Naive thymus-derived CD8-positive, alpha-beta T cell (primary cell): ENCODE results near the gene SVEP1. TPM values are rescaled to one million over a fixed set of nuclear protein-coding genes. Genes with fewer than 3 reads are reported as not detected.

Source experiments
- ATAC-seq, 2 donors: fragments of 150-1000 bp; cut with Tn5 transposase in 1 of 2; sonication (Bioruptor Pico), chemical (Tn5 transposase) in 1 of 2; 1 replicate in 1 of 2; 2 replicates in 1 of 2; pipeline ENCODE4 v1.10.0; 2021; ENCODE audit warnings: mild to moderate bottlenecking in 2 of 2, moderate library complexity in 2 of 2
- POLR2A ChIA-PET: fragments of 350-600 bp; sonication (Branson Sonifier 250); formaldehyde crosslinking; loops from one replicate; lab custom pipeline; 2021; ENCODE audit warnings: antibody characterized with exemption; lab: Charles Lee
- DNase-seq, 10 donors: peaks; one replicate each; pipeline versions ENCODE4 v3.0.0 to v3.0.0-alpha.2; 2020 to 2022
- H3K27ac Mint-ChIP-seq, 10 donors: one replicate each; pipeline ENCODE4 v1.8.0; 2020 to 2022; ENCODE audit warnings: mild to moderate bottlenecking in 10 of 10, mixed read lengths in 10 of 10, moderate library complexity in 4 of 10, inconsistent platforms in 1 of 10
- H3K27me3 Mint-ChIP-seq, 5 donors: one replicate each; pipeline ENCODE4 v1.8.0; 2021 to 2022; ENCODE audit warnings: mixed read lengths in 5 of 5
- H3K36me3 Mint-ChIP-seq, 3 donors: one replicate each; pipeline ENCODE4 v1.8.0; 2020 to 2022; ENCODE audit warnings: mixed read lengths in 3 of 3, mild to moderate bottlenecking in 2 of 3, inconsistent platforms in 1 of 3
- H3K4me1 Mint-ChIP-seq, 4 donors: one replicate each; pipeline ENCODE4 v1.8.0; 2021 to 2022; ENCODE audit warnings: mixed read lengths in 4 of 4
- H3K4me3 Mint-ChIP-seq, 10 donors: one replicate each; pipeline ENCODE4 v1.8.0; 2020 to 2022; ENCODE audit warnings: mild to moderate bottlenecking in 10 of 10, mixed read lengths in 10 of 10, moderate library complexity in 6 of 10, inconsistent platforms in 1 of 10
- H3K9me3 Mint-ChIP-seq, 9 donors: one replicate each; pipeline ENCODE4 v1.8.0; 2020 to 2022; ENCODE audit warnings: mixed read lengths in 9 of 9, mild to moderate bottlenecking in 3 of 9, inconsistent platforms in 1 of 9, moderate library complexity in 1 of 9
- polyA plus RNA-seq, 3 donors: library from polyadenylated mRNA; unstranded; fragments of 300-500 nt; fragmentation: Illumina TruSeq; gene quantifications; one replicate each; pipeline ENCODE4 v1.2.3, GENCODE V29; 2021
- total RNA-seq, 8 experiments: library from RNA in 2 of 8; stranded (reverse) in 2 of 8; gene quantifications; one replicate each; pipeline ENCODE4 v1.2.3 and lab custom pipeline; 2021 to 2026

The SVEP1 gene
- total and polyA plus RNA-seq, 5 experiments from 2014 or later: not detected

DNA sequence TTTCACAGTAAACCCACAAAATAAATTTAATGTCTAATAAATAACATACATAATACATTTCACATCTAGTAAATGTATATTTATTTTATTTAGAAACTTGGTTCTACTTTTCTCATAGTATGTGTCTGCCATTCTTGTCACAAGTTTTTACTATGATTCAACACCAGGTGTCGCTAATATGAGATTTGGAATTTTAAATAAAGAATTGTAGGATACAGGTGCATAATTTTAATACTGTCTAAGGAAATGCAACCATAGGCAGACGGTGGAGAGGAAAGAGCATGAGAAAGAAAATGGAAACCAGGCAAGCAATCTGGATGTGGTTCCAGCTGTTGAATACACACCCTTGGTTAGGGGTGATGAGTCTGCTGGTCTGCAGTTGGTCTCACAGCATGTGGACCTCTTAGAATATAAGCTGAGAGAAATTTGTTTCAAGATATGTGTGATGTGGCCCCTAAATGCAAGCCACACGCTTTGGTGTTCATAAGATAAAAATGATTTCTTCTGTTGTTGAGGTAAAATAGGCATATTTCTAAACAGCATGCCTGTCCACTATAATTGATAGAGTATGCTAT, 127.2 kb downstream of the SVEP1 start:
- H3K9me3 Mint-ChIP-seq: peaks cover 0 to 2% (median 0%) of the 10 kb centered on the region in 9 donors
- H3K27ac Mint-ChIP-seq: no peak overlapping the region
- H3K4me3 Mint-ChIP-seq: no peak overlapping the region
- H3K4me1 Mint-ChIP-seq: no peaks in the 10 kb centered on the region
- POLR2A ChIA-PET: no interaction called here
- peaks cover 0 to 3% (median 1%) of the 10 kb centered on the region in 5 donors for H3K27me3 Mint-ChIP-seq
- DNase-seq (no peak), ATAC-seq (no peak)
- H3K36me3 Mint-ChIP-seq: no peaks in the 10 kb centered on the region

DNA sequence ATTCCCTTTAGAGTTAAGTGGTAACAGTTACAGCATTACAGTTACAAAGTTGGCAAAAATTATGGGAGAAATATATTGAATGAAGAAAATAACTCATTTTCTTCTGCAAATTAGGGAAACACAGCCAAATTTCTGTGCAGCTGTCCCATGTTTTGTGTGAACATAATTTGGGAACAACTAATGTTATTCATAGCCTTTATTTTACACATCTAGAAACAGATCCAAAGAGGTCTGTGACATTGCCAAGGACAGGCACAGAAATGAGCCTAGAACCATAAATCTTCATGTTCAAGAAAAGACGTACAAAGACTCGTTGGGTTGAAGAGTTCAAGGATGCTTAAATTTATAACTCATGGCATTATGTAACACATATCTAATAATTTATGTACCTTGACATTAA, 127.8 kb downstream of the SVEP1 start:
- ATAC-seq (no peak), DNase-seq (no peak)
- H3K4me3 Mint-ChIP-seq: no peak overlapping the region
- no peaks in the 10 kb centered on the region for H3K4me1 Mint-ChIP-seq
- H3K9me3 Mint-ChIP-seq: peaks cover 0 to 2% (median 0%) of the 10 kb centered on the region in 9 donors
- H3K27ac Mint-ChIP-seq: no peak overlapping the region
- POLR2A ChIA-PET: no interaction called here
- H3K36me3 Mint-ChIP-seq: no peaks in the 10 kb centered on the region
- peaks cover 0 to 3% (median 1%) of the 10 kb centered on the region in 5 donors for H3K27me3 Mint-ChIP-seq

DNA sequence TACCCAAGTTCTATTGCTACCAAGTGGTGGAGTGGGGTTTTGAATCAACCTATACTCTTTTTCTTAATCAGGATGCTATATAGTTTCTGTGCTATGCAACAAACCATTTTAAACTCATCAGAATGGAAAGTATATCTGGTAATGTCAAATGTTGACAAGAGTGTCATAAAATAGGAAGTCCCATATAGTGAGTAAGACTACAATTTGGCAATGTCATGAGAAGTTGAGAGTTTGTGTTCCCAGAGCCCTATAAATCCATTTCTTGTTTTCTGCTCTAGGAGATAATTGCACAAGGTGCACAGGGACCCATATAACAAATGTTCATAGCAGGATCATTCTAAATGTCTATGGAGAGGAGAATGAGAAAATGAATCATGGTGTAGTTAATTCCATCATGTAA, 132.1 kb downstream of the SVEP1 start:
- DNase-seq (no peak), ATAC-seq (no peak)
- peaks cover 0 to 17% (median 3%) of the 10 kb centered on the region in 9 donors for H3K9me3 Mint-ChIP-seq

DNA sequence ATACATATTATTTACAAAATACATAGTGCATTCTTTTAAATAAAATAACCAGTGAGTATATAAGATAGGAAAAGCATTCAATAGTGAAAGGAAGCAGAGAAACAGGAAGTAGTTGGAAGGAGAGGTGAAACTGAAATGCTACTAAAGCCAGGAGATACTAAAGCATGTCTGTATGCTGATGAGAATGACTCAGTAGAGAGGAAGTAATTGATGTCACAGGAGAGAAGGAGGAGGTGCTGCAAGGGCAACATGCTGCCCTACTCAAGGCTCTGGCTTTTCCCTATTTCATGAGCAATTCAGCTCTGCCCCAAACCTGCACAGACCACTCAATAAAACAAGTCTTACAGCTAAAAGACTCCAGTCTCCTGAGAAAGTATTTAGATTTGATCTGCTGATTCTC, 133.4 kb downstream of the SVEP1 start:
- Mint-ChIP-seq H3K4me3 (no peak overlapping the region), H3K36me3 (no peaks in the 10 kb centered on the region), H3K9me3 (peaks cover 0 to 17% (median 3%) of the 10 kb centered on the region in 9 donors), H3K27ac (no peak overlapping the region), H3K4me1 (no peaks in the 10 kb centered on the region), H3K27me3 (peaks cover 0 to 4% (median 0%) of the 10 kb centered on the region in 5 donors)
- POLR2A ChIA-PET: no interaction called here
- DNase-seq (no peak), ATAC-seq (no peak)

More for the DNA sequence above, 132.1 kb downstream of the SVEP1 start:
- Mint-ChIP-seq H3K36me3 (no peaks in the 10 kb centered on the region), H3K27me3 (peaks cover 0 to 3% (median 1%) of the 10 kb centered on the region in 5 donors), H3K4me3 (no peak overlapping the region), H3K4me1 (no peaks in the 10 kb centered on the region), H3K27ac (no peak overlapping the region)
- POLR2A ChIA-PET: no interaction called here

DNA sequence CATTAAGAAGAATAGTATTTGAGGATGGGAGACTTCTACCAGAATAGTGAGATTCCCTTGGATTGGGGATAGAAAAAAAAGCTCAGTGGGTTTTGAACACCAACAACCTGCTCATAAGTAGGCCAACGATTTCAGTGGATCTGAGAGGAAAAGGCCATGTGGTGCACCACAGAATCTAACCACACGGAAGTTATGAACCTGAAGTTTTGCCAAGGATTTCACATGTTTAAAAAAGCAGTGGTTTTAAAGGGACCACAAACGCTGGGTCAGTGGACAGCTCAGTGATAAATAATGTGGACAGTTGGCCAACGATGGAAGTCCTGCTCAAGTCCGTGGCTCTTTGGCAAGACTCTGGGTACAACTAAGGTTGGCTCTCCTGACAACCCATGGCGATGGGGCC, 134.6 kb downstream of the SVEP1 start:
- Mint-ChIP-seq H3K4me1 (no peaks in the 10 kb centered on the region), H3K36me3 (no peaks in the 10 kb centered on the region), H3K27me3 (peaks cover 0 to 3% (median 1%) of the 10 kb centered on the region in 5 donors), H3K9me3 (peaks cover 0 to 17% (median 3%) of the 10 kb centered on the region in 9 donors), H3K27ac (no peak overlapping the region), H3K4me3 (no peak overlapping the region)
- ATAC-seq (no peak), DNase-seq (no peak)
- POLR2A ChIA-PET: no interaction called here

DNA sequence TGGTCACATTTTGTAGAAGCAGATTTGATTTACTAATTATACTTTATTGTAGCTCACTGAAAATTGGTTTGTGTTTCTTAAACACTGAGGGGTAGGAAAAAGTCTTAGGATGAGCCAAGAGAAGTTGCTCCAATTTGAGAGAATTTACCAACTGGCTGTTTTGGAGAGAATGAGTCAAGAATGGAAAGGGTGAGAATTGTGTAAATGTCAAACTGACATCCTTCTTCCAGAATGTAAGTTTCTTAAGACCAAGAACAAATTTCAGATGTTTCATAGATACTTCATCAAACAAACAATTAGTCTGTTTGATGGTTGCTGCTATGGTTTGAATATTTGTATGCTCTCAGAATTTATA, 135.7 kb downstream of the SVEP1 start:
- H3K27me3 Mint-ChIP-seq: peaks cover 0 to 3% (median 1%) of the 10 kb centered on the region in 5 donors
- no peaks in the 10 kb centered on the region for H3K36me3 Mint-ChIP-seq
- DNase-seq (no peak), ATAC-seq (no peak)
- H3K4me3 Mint-ChIP-seq: no peak overlapping the region
- H3K4me1 Mint-ChIP-seq: no peaks in the 10 kb centered on the region
- peaks cover 0 to 17% (median 3%) of the 10 kb centered on the region in 9 donors for H3K9me3 Mint-ChIP-seq
- POLR2A ChIA-PET: no interaction called here
- H3K27ac Mint-ChIP-seq: no peak overlapping the region

DNA sequence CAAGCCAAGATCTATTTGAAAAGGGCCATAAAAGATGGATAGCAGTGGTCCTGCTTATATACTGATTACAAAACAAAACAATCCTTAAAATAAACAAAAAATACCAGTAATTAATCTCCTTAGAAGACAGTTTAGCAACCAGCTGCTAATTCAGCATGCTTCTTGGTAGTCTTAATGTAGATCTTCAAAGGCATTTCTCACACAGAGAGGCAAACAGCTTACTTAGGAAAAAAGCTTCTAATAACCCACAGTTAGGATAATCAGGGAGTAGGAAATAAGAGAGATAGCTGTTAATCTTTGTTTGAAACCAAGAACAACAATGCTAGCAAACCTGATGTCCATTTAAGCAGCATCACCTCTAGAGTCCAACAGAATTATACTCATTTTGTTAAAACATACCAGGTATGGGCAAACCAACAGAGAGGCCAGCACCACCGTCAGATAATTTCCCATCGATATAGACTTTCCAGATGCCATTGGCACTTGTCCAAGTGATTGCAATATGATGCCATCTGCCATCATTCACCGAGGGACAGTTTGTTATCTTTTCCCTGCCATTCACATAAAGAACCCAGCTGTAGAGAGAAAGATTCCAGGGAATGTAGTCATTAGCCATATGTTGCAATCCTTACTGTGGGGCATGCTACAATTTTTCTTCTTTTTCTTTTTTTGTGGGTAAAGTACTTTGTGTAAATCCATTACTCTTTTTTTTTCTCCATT, 136.2 kb downstream of the SVEP1 start:
- no peaks in the 10 kb centered on the region for H3K36me3 Mint-ChIP-seq
- POLR2A ChIA-PET: no interaction called here
- ATAC-seq: no peak

DNA sequence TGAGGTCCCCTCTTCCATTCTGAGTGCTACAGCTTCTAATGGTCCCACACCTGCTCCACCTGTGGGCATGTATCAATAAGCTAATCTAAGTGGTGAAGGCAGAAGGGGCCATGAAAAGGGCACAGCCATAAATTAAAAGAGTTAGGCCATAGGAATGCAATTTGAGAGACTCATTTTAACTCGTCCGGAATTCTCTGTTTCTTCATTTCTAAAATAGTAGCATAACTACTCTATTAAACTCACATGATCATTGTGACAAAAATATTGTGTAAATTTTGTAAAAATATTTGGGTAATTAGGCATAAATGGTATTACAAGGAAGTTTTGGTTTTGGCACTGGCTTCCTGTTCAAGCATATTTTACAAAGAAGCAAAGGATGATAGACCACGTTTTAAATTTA, 138.7 kb downstream of the SVEP1 start:
- H3K27me3 Mint-ChIP-seq: peaks cover 0 to 3% (median 1%) of the 10 kb centered on the region in 5 donors
- POLR2A ChIA-PET: no interaction called here
- no peaks in the 10 kb centered on the region for H3K36me3 Mint-ChIP-seq
- no peaks in the 10 kb centered on the region for H3K4me1 Mint-ChIP-seq
- DNase-seq (no peak), ATAC-seq (no peak)
- H3K27ac Mint-ChIP-seq: no peak overlapping the region
- peaks cover 0 to 16% (median 0%) of the 10 kb centered on the region in 9 donors for H3K9me3 Mint-ChIP-seq
- no peak overlapping the region for H3K4me3 Mint-ChIP-seq

More for the DNA sequence above, 136.2 kb downstream of the SVEP1 start:
- Mint-ChIP-seq H3K9me3 (peaks cover 0 to 17% (median 3%) of the 10 kb centered on the region in 9 donors), H3K4me3 (no peak overlapping the region), H3K27ac (no peak overlapping the region), H3K4me1 (no peaks in the 10 kb centered on the region), H3K27me3 (peaks cover 0 to 3% (median 1%) of the 10 kb centered on the region in 5 donors)
- no peak for DNase-seq

DNA sequence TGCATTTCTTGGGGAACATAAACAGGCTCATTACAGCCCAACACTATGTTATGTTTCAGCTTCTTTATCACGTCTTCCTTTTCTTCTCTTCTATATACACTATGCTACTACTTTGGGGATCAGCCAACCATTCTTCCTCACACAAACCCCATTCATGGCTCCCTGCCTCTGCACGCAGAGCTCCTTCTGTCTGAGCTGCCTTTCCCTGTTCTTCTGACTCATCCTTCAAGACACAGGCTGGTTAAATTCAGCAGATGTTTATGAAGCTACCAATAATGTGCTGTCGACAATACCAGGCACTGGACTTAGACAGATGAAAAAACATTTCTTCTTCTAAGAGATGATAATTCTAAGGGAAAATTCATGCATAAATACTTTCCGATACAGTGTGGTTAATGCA, 139.4 kb downstream of the SVEP1 start:
- Mint-ChIP-seq H3K4me1 (no peaks in the 10 kb centered on the region), H3K9me3 (peaks cover 0 to 11% (median 0%) of the 10 kb centered on the region in 9 donors), H3K4me3 (no peak overlapping the region), H3K36me3 (no peaks in the 10 kb centered on the region), H3K27ac (no peak overlapping the region), H3K27me3 (peaks cover 0 to 3% (median 1%) of the 10 kb centered on the region in 5 donors)
- POLR2A ChIA-PET: no interaction called here
- no peak for ATAC-seq
- no peak for DNase-seq

DNA sequence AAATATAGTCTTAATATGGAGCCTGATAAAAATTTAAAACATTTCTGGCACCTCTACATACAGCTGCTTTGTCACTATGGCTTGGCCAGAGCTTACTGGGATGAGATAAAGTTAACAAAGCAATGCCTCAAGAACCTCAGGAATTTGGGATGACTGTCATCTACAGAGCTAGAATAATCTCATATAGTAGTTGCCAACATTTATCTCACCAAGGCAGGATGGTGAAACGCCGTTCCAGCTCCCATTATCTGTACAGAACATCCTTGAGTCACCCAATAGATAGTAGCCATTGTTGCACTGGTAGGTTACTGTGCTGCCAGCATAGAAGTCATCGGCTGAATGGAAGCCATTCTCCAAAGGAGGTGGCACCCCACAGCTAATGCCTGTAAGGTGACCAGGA, 147.3 kb downstream of the SVEP1 start:
- POLR2A ChIA-PET: no interaction called here
- no peak overlapping the region for H3K4me3 Mint-ChIP-seq
- no peak overlapping the region for H3K27ac Mint-ChIP-seq
- H3K27me3 Mint-ChIP-seq: no peaks in the 10 kb centered on the region
- DNase-seq (no peak), ATAC-seq (no peak)
- H3K36me3 Mint-ChIP-seq: no peaks in the 10 kb centered on the region
- H3K4me1 Mint-ChIP-seq: no peaks in the 10 kb centered on the region
- H3K9me3 Mint-ChIP-seq: peaks cover 0 to 6% (median 0%) of the 10 kb centered on the region in 9 donors

DNA sequence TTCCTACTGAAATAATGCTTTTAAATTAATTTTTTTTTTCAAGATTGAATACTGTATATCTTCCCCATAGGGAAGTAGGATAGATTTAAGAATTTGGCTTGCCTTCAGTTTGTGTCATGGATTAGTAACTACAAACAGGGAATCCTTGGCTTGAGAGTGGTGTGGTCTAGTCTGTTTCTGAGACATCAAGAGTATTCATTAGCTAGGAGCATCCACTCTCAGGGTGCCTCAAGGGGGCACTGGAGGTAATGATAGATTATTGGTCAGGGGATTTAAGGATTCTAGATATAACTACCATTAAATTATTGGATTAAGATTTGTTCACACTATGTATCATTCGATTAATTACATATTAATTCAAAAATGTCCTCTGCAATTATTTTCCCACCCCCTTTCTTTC, 150.1 kb downstream of the SVEP1 start:
- no peak overlapping the region for H3K27ac Mint-ChIP-seq
- no peaks in the 10 kb centered on the region for H3K36me3 Mint-ChIP-seq
- POLR2A ChIA-PET: no interaction called here
- ATAC-seq (no peak), DNase-seq (no peak)
- no peaks in the 10 kb centered on the region for H3K4me1 Mint-ChIP-seq
- H3K4me3 Mint-ChIP-seq: no peak overlapping the region
- H3K27me3 Mint-ChIP-seq: no peaks in the 10 kb centered on the region
- H3K9me3 Mint-ChIP-seq: peaks cover 0 to 2% (median 0%) of the 10 kb centered on the region in 9 donors

DNA sequence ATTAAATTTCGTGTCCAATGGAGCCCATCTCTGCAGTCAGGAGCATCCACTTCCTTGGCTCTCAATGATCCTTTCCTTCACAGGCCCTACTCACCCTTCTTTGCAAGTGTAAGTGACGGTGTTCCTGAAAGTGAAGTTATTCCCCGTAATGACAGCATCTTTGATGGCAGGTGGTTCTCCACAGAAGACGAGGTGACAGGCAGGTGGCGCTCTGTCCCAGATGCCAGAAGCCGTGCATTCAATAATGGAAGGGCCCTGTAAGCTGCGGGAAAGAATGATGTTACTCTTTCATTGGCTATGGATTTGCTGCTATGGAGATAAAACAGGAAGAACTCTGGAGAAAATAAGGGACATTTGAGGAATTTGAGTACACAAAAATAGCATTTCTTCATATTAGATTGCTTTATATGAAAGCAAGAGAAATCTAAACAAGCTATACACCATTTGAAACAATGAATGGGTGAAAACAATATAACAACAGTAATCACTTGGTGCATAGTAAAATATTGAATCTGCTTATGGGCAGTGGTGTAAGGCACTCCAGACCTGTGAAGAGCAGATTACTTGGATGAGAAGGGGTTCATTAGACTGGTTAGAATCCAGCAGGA, 151.9 kb downstream of the SVEP1 start:
- ATAC-seq: no peak
- DNase-seq: no peak
- Mint-ChIP-seq H3K27me3 (no peaks in the 10 kb centered on the region), H3K4me1 (no peaks in the 10 kb centered on the region), H3K4me3 (no peak overlapping the region), H3K9me3 (peaks cover 0 to 2% (median 0%) of the 10 kb centered on the region in 9 donors), H3K27ac (no peak overlapping the region), H3K36me3 (no peaks in the 10 kb centered on the region)
- POLR2A ChIA-PET: no interaction called here

DNA sequence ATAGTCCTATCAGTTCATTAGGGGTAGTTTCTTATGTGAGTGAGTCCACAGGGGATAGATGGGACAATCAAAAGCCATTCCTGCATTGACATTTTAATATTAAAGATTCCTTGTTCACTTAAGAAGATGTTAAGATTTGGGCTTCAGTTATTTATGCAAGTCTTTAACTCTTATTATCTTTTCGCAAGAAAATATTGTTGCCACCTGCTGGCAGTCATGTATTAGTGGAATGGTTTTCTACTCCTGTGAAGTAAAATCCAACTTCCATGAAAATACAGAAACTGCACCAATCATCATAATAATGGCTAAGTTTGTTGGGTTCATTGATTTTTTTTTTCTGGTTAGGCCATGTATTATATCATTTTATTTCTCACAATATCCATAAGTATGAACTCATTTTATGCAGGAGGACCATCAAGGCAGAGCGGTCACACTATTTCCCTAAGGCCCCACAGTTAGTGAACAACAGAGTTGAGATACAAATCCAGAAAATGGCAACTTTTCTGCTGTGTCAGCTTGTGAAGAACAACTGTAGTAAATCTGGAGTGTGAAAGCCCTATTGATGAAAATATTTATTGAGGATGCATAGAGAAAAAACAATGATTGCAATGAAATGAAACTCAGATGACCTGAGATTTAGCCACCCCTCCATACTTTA, 153.4 kb downstream of the SVEP1 start:
- POLR2A ChIA-PET: no interaction called here
- DNase-seq: no peak
- Mint-ChIP-seq H3K4me1 (no peaks in the 10 kb centered on the region), H3K27ac (no peak overlapping the region), H3K9me3 (peaks cover 0 to 2% (median 0%) of the 10 kb centered on the region in 9 donors), H3K4me3 (no peak overlapping the region), H3K36me3 (no peaks in the 10 kb centered on the region), H3K27me3 (no peaks in the 10 kb centered on the region)
- ATAC-seq: no peak
